HCT116 (cell line): ENCODE measurements around the gene SETD1A.

Experiments used
- EZH2 ChIP-seq: fragments of 200-600 bp; sonication (generic); IDR thresholded peaks from 2 replicates; pipeline ENCODE4 v1.6.1; 2017; ENCODE audit warnings: antibody characterized with exemption, mixed run types
- POLR2A ChIP-seq: IDR thresholded peaks from 2 replicates; pipeline ENCODE4 v1.7.0; 2011; ENCODE audit warnings: borderline replicate concordance; ENCODE audit not compliant: insufficient read depth, insufficient read length; ENCODE audit errors: extremely low read depth
- YY1 ChIP-seq: IDR thresholded peaks from 2 replicates; pipeline ENCODE4 v1.6.1; 2011; ENCODE audit warnings: low read length, low read depth, moderate library complexity, mild to moderate bottlenecking; ENCODE audit not compliant: insufficient replicate concordance; ENCODE audit errors: extremely low read depth
- TF ChIP-seq, protein P1 (sequence below), 3 experiments: fragments of 200-600 bp in 1 of 3; sonication (generic) in 1 of 3; IDR thresholded peaks in 2 of 3; conservative IDR thresholded peaks in 1 of 3; 2 replicates each; pipeline ENCODE4 v1.5.1; 2012 to 2017; ENCODE audit warnings: low read depth in 2 of 3, low read length in 2 of 3, antibody characterized with exemption in 1 of 3, borderline replicate concordance in 1 of 3, control low read depth in 1 of 3, mild to moderate bottlenecking in 1 of 3, mixed read lengths in 1 of 3, mixed run types in 1 of 3, moderate library complexity in 1 of 3; ENCODE audit not compliant: insufficient read depth in 1 of 3

DNA sequence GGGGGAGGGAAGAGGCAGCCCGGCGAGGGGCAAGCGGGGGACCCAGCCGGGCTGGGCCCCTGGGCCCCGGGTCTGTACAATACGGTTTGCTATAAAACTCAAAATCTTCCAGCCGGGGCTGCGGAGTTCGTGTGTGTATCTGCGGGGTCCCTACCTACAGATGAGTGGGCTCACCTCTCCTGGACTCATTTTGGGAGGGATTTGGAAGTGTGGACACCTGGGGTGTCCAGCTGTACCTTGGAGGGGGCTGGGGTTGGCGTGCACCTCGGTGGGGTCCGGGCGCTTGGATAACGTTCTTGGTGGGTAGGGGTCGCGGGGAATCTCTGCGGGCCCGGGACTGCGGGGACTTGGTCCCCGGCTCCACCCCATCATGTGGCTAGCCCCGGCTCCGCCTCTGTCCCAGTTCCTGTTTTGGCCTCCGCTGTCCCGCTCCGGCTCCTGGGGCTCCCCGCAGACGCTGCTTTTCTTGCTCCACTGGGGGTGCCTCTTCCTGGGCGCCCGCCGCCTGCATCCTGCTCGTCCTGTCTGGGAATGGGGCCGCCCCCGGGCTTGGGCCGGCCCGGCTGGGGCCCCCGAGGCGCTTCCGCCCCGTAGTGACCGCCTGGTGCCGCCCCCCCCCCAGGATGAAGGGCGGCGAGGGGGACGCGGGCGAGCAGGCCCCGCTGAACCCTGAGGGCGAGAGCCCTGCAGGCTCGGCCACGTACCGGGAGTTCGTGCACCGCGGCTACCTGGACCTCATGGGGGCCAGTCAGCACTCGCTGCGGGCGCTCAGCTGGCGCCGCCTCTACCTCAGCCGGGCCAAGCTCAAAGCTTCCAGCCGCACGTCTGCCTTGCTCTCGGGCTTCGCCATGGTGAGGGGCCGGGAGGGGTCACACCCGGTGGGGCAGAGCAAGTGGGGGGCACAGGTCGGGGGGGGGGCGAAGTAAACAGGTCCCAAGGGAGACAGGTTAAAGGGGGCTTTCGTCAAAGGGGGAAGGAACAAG is 8.6 kb upstream of the SETD1A start, which contains the start of gene ORAI3:
- peak; percentile 28 for TF ChIP-seq POLR2A
- no peak for TF ChIP-seq EZH2
- TF ChIP-seq, protein P1, sequence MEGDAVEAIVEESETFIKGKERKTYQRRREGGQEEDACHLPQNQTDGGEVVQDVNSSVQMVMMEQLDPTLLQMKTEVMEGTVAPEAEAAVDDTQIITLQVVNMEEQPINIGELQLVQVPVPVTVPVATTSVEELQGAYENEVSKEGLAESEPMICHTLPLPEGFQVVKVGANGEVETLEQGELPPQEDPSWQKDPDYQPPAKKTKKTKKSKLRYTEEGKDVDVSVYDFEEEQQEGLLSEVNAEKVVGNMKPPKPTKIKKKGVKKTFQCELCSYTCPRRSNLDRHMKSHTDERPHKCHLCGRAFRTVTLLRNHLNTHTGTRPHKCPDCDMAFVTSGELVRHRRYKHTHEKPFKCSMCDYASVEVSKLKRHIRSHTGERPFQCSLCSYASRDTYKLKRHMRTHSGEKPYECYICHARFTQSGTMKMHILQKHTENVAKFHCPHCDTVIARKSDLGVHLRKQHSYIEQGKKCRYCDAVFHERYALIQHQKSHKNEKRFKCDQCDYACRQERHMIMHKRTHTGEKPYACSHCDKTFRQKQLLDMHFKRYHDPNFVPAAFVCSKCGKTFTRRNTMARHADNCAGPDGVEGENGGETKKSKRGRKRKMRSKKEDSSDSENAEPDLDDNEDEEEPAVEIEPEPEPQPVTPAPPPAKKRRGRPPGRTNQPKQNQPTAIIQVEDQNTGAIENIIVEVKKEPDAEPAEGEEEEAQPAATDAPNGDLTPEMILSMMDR (IDR thresholded peaks at IDR 0.05 in 2 of 3, conservative IDR thresholded peaks at IDR 0.05 in 1 of 3; ENCODE audit: borderline replicate concordance in 1 of 3, insufficient read depth in 1 of 3, low read depth in 2 of 3, low read length in 2 of 3): no peak
- TF ChIP-seq YY1: no peak
